GM23338 (cell line): Measurements from ENCODE around the gene CUEDC2. TPM values are rescaled to one million over a fixed set of nuclear protein-coding genes. Genes with fewer than 3 reads are reported as not detected.

ENCODE experiments used
- ATAC-seq: fragments of 200-7000 bp; cut with Tn5 transposase; 3 replicates; pipeline ENCODE4 v1.9.1; 2020
- DNase-seq: peaks from one replicate; pipeline ENCODE4 v3.0.0-alpha.2; 2015; ENCODE audit warnings: low spot score
- H2AFZ ChIP-seq: fragments of 200-600 bp; sonication (generic); 2 replicates; pipeline ENCODE4 v1.8.0; 2016; ENCODE audit warnings: antibody characterized with exemption, mild to moderate bottlenecking, moderate library complexity
- H3F3A ChIP-seq: fragments of 200-600 bp; sonication (generic); replicated peaks from 2 replicates; pipeline ENCODE4 v1.8.0; 2017; ENCODE audit warnings: antibody characterized with exemption, mixed run types, low read depth
- H3K27ac ChIP-seq: fragments of 200-600 bp; sonication (generic); 2 replicates; pipeline ENCODE4 v1.6.1; 2016; ENCODE audit warnings: low read depth
- H3K27me3 ChIP-seq: fragments of 200-600 bp; sonication (generic); 2 replicates; pipeline ENCODE4 v1.8.0; 2016; ENCODE audit warnings: mild to moderate bottlenecking, mixed run types, moderate library complexity; ENCODE audit not compliant: insufficient read depth
- H3K36me3 ChIP-seq: fragments of 200-600 bp; sonication (generic); 2 replicates; pipeline ENCODE4 v1.8.0; 2016; ENCODE audit warnings: mild to moderate bottlenecking; ENCODE audit not compliant: insufficient read depth
- H3K4me1 ChIP-seq: fragments of 200-600 bp; sonication (generic); 2 replicates; pipeline ENCODE4 v1.8.0; 2016; ENCODE audit warnings: mild to moderate bottlenecking, moderate library complexity; ENCODE audit not compliant: insufficient read depth
- H3K4me2 ChIP-seq: fragments of 200-600 bp; sonication (generic); 2 replicates; pipeline ENCODE4 v1.7.1; 2017; ENCODE audit warnings: mixed run types
- H3K4me3 ChIP-seq: fragments of 200-600 bp; sonication (generic); 2 replicates; pipeline ENCODE4 v1.6.1; 2016; ENCODE audit warnings: mixed run types
- H3K79me2 ChIP-seq: fragments of 200-600 bp; sonication (generic); replicated peaks from 2 replicates; pipeline ENCODE4 v1.8.0; 2017; ENCODE audit warnings: mild to moderate bottlenecking; ENCODE audit not compliant: insufficient read depth
- H3K9me2 ChIP-seq: fragments of 200-600 bp; sonication (generic); 2 replicates; pipeline ENCODE4 v1.8.0; 2017; ENCODE audit not compliant: insufficient read depth
- H4K20me1 ChIP-seq: fragments of 200-600 bp; sonication (generic); replicated peaks from 2 replicates; pipeline ENCODE4 v1.8.0; 2017; ENCODE audit warnings: mild to moderate bottlenecking; ENCODE audit not compliant: insufficient read depth
- H3K27ac Mint-ChIP-seq: 2 replicates; pipeline ENCODE4 v1.8.0; 2020; ENCODE audit warnings: inconsistent platforms, mild to moderate bottlenecking, moderate library complexity, mixed read lengths
- H3K27me3 Mint-ChIP-seq: 3 replicates; pipeline ENCODE4 v1.8.0; 2022; ENCODE audit warnings: low read depth, mild to moderate bottlenecking, moderate library complexity, mixed read lengths, inconsistent platforms; ENCODE audit not compliant: insufficient read depth, poor library complexity
- H3K36me3 Mint-ChIP-seq: 3 replicates; pipeline ENCODE4 v1.8.0; 2021; ENCODE audit warnings: low read depth, mild to moderate bottlenecking, inconsistent platforms, moderate library complexity, mixed read lengths
- H3K4me1 Mint-ChIP-seq: 3 replicates; pipeline ENCODE4 v1.8.0; 2020; ENCODE audit warnings: mild to moderate bottlenecking, inconsistent platforms, mixed read lengths
- H3K4me3 Mint-ChIP-seq: 3 replicates; pipeline ENCODE4 v1.8.0; 2021; ENCODE audit warnings: moderate library complexity, mild to moderate bottlenecking, inconsistent platforms, mixed read lengths
- H3K9me3 Mint-ChIP-seq: 3 replicates; pipeline ENCODE4 v1.8.0; 2020; ENCODE audit warnings: moderate library complexity, mild to moderate bottlenecking, inconsistent platforms, mixed read lengths
- CREB1 ChIP-seq: fragments of 250-450 bp; sonication (Bioruptor Pico); IDR thresholded peaks from 2 replicates; pipeline ENCODE4 v1.5.0; 2020; ENCODE audit warnings: low read depth, mild to moderate bottlenecking, moderate library complexity
- CTCF ChIP-seq, 2 experiments: fragments of 200-600 bp in 1 of 2; sonication (generic) in 1 of 2; conservative IDR thresholded peaks; 2 replicates each; pipeline versions ENCODE4 v1.5.1 to v1.6.1; 2016 to 2017; ENCODE audit warnings: antibody characterized with exemption in 2 of 2, low read depth in 2 of 2, mild to moderate bottlenecking in 2 of 2, moderate library complexity in 1 of 2
- ETS1 ChIP-seq: IDR thresholded peaks from 2 replicates; pipeline ENCODE4 v1.6.1; 2016; ENCODE audit warnings: antibody characterized with exemption
- EZH2 ChIP-seq: fragments of 200-600 bp; sonication (generic); IDR thresholded peaks from one replicate; pipeline ENCODE4 v1.8.0; 2017; ENCODE audit warnings: antibody characterized with exemption, mild to moderate bottlenecking, low read depth; ENCODE audit not compliant: unreplicated experiment
- EZH2phosphoT487 ChIP-seq: fragments of 200-600 bp; sonication (generic); IDR thresholded peaks from one replicate; pipeline ENCODE4 v1.8.1; 2018; ENCODE audit warnings: antibody characterized with exemption; ENCODE audit not compliant: unreplicated experiment
- JUNB ChIP-seq: IDR thresholded peaks from one replicate; pipeline ENCODE4 v1.6.1; 2016; ENCODE audit warnings: antibody characterized with exemption; ENCODE audit not compliant: unreplicated experiment
- NANOG ChIP-seq: IDR thresholded peaks from 2 replicates; pipeline ENCODE4 v1.6.1; 2016; ENCODE audit warnings: antibody characterized with exemption, borderline replicate concordance
- POLR2AphosphoS5 ChIP-seq: IDR thresholded peaks from 2 replicates; pipeline ENCODE4 v1.6.1; 2016; ENCODE audit warnings: antibody characterized with exemption, low read depth
- STAT1 ChIP-seq: IDR thresholded peaks from one replicate; pipeline ENCODE4 v1.6.1; 2016; ENCODE audit warnings: antibody characterized with exemption; ENCODE audit not compliant: unreplicated experiment
- ZNF462 ChIP-seq: fragments of 250-450 bp; sonication (Bioruptor Pico); IDR thresholded peaks from 2 replicates; pipeline ENCODE4 v1.5.0; 2020; ENCODE audit warnings: mild to moderate bottlenecking, moderate library complexity
- polyA plus RNA-seq: library from polyadenylated mRNA; unstranded; fragments of >200 nt; fragmentation: Nextera tagmentation; extraction: Ambion mirVana; gene quantifications from 2 replicates; pipeline ENCODE4 v1.2.1, GENCODE V29; 2016
- total RNA-seq: library from RNA; depleted of rRNA; stranded (reverse); fragments of >200 nt; shearing (Covaris generic); gene quantifications from 2 replicates; pipeline ENCODE4 v1.2.3, GENCODE V29; 2014

The CUEDC2 gene
- total and polyA plus RNA-seq, 2 experiments from 2014 or later, result 39.2 to 47.3 TPM

GRCh38 chr10:102452672-102453340, 20.4 kb upstream of the CUEDC2 start (continued):
- TF ChIP-seq JUNB (no peak), STAT1 (no peak), ZNF462 (CRISPR knock-in tag) (no peak)

- Histone ChIP-seq H3K36me3 (peaks cover 12% of the 10 kb centered on the region), H4K20me1 (peaks cover 11% of the 10 kb centered on the region), H3K9me2 (no peaks in the 10 kb centered on the region), H3K4me2 (peak within 1 kb of the TSS; percentile 99), H3F3A (peaks cover 35% of the 10 kb centered on the region), H3K27ac (no peak within 1 kb of the TSS), H3K4me3 (peak within 1 kb of the TSS; percentile 97), H3K27me3 (no peaks in the 10 kb centered on the region), H2AFZ (0 out of 2 replicates have a peak within 1 kb of the TSS, but pooled peaks have one; percentile 23), H3K79me2 (peaks cover 33% of the 10 kb centered on the region), H3K4me1 (peaks cover 51% of the 10 kb centered on the region)
- no peak for TF ChIP-seq EZH2
- TF ChIP-seq CREB1, result no peak
- TF ChIP-seq NANOG, result no peak
- no peak for TF ChIP-seq EZH2phosphoT487
- TF ChIP-seq ETS1, result no peak
- no peak; the same call in 1 of the 2 replicates for TF ChIP-seq POLR2AphosphoS5
- no peak for TF ChIP-seq JUNB
- TF ChIP-seq CTCF (conservative IDR thresholded peaks at IDR 0.05; ENCODE audit: low read depth in 2 of 2), result no peak
- no peaks in the 10 kb centered on the region; the same call in 2 of the 3 replicates for H3K9me3 Mint-ChIP-seq
- peaks cover 25% of the 10 kb centered on the region for H3K27me3 Mint-ChIP-seq
- H3K27ac Mint-ChIP-seq, result no peak within 1 kb of the TSS
- peak; percentile 15 for ATAC-seq
- peaks cover 52% of the 10 kb centered on the region for H3K4me1 Mint-ChIP-seq
- DNase-seq, result peak; percentile 52
- peaks cover 34% of the 10 kb centered on the region for H3K36me3 Mint-ChIP-seq
- peak within 1 kb of the TSS; percentile 93 for H3K4me3 Mint-ChIP-seq
Observed at GRCh38 chr10:102451105-102451969, 19.0 kb upstream of the CUEDC2 start, which contains the start of gene C10orf95. C10orf95 (minus strand) TSS chr10:102451543; CDS start chr10:102451093, 450 bp downstream.
